Hepatocyte (in vitro differentiated cells): ENCODE data around the gene EVX2. TPM values are rescaled to one million over a fixed set of nuclear protein-coding genes. Genes with fewer than 3 reads are reported as not detected.

Experiments
- DNase-seq: peaks from one replicate; pipeline ENCODE4 v3.0.0-alpha.2; 2016; ENCODE audit warnings: low spot score
- H2AFZ ChIP-seq: fragments of 200-600 bp; sonication (generic); 2 replicates; pipeline ENCODE4 v1.6.0; 2016; ENCODE audit warnings: antibody characterized with exemption, mild to moderate bottlenecking
- H3K27ac ChIP-seq: fragments of 200-600 bp; sonication (generic); 2 replicates; pipeline ENCODE4 v1.5.1; 2016; ENCODE audit warnings: mild to moderate bottlenecking
- H3K27me3 ChIP-seq: fragments of 200-600 bp; sonication (generic); 2 replicates; pipeline ENCODE4 v1.6.1; 2016
- H3K36me3 ChIP-seq: fragments of 200-600 bp; sonication (generic); replicated peaks from 2 replicates; pipeline ENCODE4 v1.5.1; 2016; ENCODE audit warnings: low read depth; ENCODE audit not compliant: insufficient read depth
- H3K4me1 ChIP-seq: fragments of 200-600 bp; sonication (generic); 2 replicates; pipeline ENCODE4 v1.5.1; 2016; ENCODE audit warnings: mild to moderate bottlenecking, moderate library complexity; ENCODE audit not compliant: insufficient read depth
- H3K4me2 ChIP-seq: fragments of 200-600 bp; sonication (generic); 2 replicates; pipeline ENCODE4 v1.6.0; 2016
- H3K4me3 ChIP-seq: fragments of 200-600 bp; sonication (generic); 2 replicates; pipeline ENCODE4 v1.5.1; 2016; ENCODE audit warnings: mild to moderate bottlenecking
- H3K79me2 ChIP-seq: fragments of 200-600 bp; sonication (generic); 2 replicates; pipeline ENCODE4 v1.6.0; 2017; ENCODE audit warnings: mild to moderate bottlenecking
- H3K9me2 ChIP-seq: fragments of 200-600 bp; sonication (generic); replicated peaks from 2 replicates; pipeline ENCODE4 v1.6.0; 2017; ENCODE audit warnings: mild to moderate bottlenecking; ENCODE audit not compliant: insufficient read depth
- H3K9me3 ChIP-seq: fragments of 200-600 bp; sonication (generic); 2 replicates; pipeline ENCODE4 v1.5.1; 2016; ENCODE audit warnings: low read depth, mild to moderate bottlenecking
- H4K20me1 ChIP-seq: fragments of 200-600 bp; sonication (generic); 2 replicates; pipeline ENCODE4 v1.6.0; 2016; ENCODE audit warnings: mild to moderate bottlenecking; ENCODE audit not compliant: insufficient read depth, poor library complexity, severe bottlenecking
- EZH2 ChIP-seq: fragments of 200-600 bp; sonication (generic); IDR thresholded peaks from 2 replicates; pipeline ENCODE4 v1.6.1; 2016; ENCODE audit warnings: antibody characterized with exemption, mild to moderate bottlenecking, borderline replicate concordance
- EZH2phosphoT487 ChIP-seq: fragments of 200-600 bp; sonication (generic); IDR thresholded peaks from one replicate; pipeline ENCODE4 v1.6.1; 2018; ENCODE audit warnings: antibody characterized with exemption, mild to moderate bottlenecking, low read depth, moderate library complexity; ENCODE audit not compliant: unreplicated experiment, severe bottlenecking
- WGBS: methylation state at CpG from one replicate; pipeline ENCODE4 v1.1.6; 2016; ENCODE audit warnings: low lambda C conversion rate; ENCODE audit errors: missing lambda C conversion rate; 5-methylcytosine and 5-hydroxymethylcytosine counted together
- polyA plus RNA-seq: library from polyadenylated mRNA; unstranded; fragments of >200 nt; fragmentation: Nextera tagmentation; extraction: Ambion mirVana; gene quantifications from 2 replicates; pipeline ENCODE4 v1.2.1, GENCODE V29; 2016
- total RNA-seq: library from RNA; depleted of rRNA; stranded (reverse); fragments of >200 nt; gene quantifications from 2 replicates; pipeline ENCODE4 v1.2.3, GENCODE V29; 2014
- TF ChIP-seq, protein P1 (sequence below): fragments of 200-600 bp; sonication (generic); IDR thresholded peaks from 2 replicates; pipeline ENCODE4 v1.5.1; 2016; ENCODE audit warnings: antibody characterized with exemption, mild to moderate bottlenecking; ENCODE audit not compliant: poor library complexity

The EVX2 gene
- total and polyA plus RNA-seq, 2 experiments from 2014 or later: 1.7 to 3.5 TPM

DNA sequence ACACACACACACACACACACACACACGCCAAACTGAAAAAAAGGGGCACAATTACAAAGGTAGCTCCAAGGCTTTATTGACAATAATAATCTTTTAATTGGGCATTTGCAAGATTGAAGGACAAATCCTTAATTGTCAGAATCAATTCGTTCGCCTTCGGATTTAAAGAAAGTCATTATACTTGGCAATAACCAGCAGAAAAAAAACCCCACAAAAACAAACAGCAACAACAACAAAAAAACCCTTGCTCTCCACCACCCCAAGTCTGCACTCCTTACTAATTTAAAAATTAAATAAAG lies 44.0 kb upstream of the EVX2 start:
- Histone ChIP-seq H3K4me1 (peaks cover 21% of the 10 kb centered on the region), H3K4me3 (no peak overlapping the region), H2AFZ (no peak overlapping the region), H3K9me2 (no peaks in the 10 kb centered on the region), H3K27ac (no peak overlapping the region), H3K4me2 (no peak overlapping the region), H3K36me3 (no peaks in the 10 kb centered on the region), H4K20me1 (no peaks in the 10 kb centered on the region), H3K27me3 (peaks cover 91% of the 10 kb centered on the region), H3K9me3 (no peaks in the 10 kb centered on the region), H3K79me2 (no peaks in the 10 kb centered on the region)
- 48% methylated on average over 4 of the region's 4 CpGs for WGBS
- no peak for DNase-seq
- TF ChIP-seq, protein P1, sequence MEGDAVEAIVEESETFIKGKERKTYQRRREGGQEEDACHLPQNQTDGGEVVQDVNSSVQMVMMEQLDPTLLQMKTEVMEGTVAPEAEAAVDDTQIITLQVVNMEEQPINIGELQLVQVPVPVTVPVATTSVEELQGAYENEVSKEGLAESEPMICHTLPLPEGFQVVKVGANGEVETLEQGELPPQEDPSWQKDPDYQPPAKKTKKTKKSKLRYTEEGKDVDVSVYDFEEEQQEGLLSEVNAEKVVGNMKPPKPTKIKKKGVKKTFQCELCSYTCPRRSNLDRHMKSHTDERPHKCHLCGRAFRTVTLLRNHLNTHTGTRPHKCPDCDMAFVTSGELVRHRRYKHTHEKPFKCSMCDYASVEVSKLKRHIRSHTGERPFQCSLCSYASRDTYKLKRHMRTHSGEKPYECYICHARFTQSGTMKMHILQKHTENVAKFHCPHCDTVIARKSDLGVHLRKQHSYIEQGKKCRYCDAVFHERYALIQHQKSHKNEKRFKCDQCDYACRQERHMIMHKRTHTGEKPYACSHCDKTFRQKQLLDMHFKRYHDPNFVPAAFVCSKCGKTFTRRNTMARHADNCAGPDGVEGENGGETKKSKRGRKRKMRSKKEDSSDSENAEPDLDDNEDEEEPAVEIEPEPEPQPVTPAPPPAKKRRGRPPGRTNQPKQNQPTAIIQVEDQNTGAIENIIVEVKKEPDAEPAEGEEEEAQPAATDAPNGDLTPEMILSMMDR: no peak
- TF ChIP-seq EZH2 (no peak), EZH2phosphoT487 (no peak)

DNA sequence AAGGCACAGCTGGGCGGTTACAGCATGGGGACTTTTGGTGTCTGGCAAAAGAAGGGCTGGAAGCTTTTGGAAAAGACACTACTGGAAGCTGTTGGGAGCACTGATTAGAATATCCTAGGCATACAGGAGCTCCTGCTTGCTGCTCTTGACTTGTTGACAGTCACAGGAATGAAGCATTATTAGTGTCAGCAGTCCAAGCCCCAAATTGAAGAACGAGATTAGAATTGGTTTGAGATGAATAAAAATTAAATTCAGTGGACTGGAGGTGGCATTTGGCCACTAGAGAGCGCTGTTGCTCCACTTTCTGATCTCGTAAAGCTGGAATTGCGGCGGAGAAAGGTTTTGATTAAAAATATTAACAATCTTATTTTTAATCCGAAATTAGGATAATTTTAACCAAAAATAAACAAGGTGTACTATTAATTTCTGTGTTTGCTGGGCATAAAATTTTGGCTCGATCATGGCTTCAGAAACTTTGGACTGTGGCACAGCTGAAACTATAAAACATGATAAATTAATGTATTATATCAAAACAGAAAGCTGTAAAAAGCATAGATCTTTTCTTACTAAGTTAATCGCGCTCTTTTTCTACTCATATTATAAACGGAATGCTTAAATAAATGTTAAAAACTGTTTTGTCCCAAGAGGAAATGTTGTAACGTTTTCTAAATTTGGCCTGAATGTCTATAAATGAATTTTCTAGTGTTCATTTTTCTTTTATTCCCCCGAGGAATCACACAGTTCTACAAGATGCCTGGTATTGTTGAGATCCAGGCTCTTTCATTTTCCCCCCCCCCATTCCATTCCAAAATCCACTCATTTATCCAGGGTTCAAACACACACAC lies 43.4 kb upstream of the EVX2 start:
- Histone ChIP-seq H3K27me3 (peaks cover 91% of the 10 kb centered on the region), H3K4me2 (no peak overlapping the region), H4K20me1 (no peaks in the 10 kb centered on the region), H3K4me1 (peaks cover 26% of the 10 kb centered on the region), H2AFZ (no peak overlapping the region), H3K36me3 (no peaks in the 10 kb centered on the region), H3K79me2 (no peaks in the 10 kb centered on the region), H3K4me3 (no peak overlapping the region), H3K27ac (no peak overlapping the region), H3K9me3 (no peaks in the 10 kb centered on the region), H3K9me2 (no peaks in the 10 kb centered on the region)
- TF ChIP-seq EZH2phosphoT487 (no peak), EZH2 (no peak)
- TF ChIP-seq, protein P1: peak; percentile 93
- DNase-seq: peak; percentile 80
- 10% methylated on average over 13 of the region's 13 CpGs for WGBS

DNA sequence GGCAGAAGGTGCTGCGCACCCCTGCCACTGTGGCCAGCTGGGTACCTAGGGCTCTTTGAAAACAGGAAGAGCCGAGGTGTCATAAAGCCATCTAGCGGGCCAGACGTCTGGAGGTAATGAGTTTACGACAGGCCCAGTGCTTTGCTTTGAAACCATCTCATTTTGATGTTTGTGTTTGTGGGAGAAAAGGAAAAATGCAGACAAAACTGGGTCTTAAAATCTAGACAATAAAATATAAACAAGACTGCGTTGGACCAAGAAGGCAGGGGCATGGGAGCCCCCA lies 42.0 kb upstream of the EVX2 start:
- Histone ChIP-seq H3K79me2 (no peaks in the 10 kb centered on the region), H3K36me3 (no peaks in the 10 kb centered on the region), H3K4me3 (no peak overlapping the region), H3K27ac (no peak overlapping the region), H3K27me3 (peaks cover 91% of the 10 kb centered on the region), H2AFZ (no peak overlapping the region), H3K4me1 (peaks cover 26% of the 10 kb centered on the region), H3K4me2 (no peak overlapping the region), H4K20me1 (peaks cover 13% of the 10 kb centered on the region), H3K9me3 (no peaks in the 10 kb centered on the region), H3K9me2 (no peaks in the 10 kb centered on the region)
- no peak for DNase-seq
- TF ChIP-seq EZH2phosphoT487: no peak
- 32% methylated on average over 6 of the region's 6 CpGs for WGBS

DNA sequence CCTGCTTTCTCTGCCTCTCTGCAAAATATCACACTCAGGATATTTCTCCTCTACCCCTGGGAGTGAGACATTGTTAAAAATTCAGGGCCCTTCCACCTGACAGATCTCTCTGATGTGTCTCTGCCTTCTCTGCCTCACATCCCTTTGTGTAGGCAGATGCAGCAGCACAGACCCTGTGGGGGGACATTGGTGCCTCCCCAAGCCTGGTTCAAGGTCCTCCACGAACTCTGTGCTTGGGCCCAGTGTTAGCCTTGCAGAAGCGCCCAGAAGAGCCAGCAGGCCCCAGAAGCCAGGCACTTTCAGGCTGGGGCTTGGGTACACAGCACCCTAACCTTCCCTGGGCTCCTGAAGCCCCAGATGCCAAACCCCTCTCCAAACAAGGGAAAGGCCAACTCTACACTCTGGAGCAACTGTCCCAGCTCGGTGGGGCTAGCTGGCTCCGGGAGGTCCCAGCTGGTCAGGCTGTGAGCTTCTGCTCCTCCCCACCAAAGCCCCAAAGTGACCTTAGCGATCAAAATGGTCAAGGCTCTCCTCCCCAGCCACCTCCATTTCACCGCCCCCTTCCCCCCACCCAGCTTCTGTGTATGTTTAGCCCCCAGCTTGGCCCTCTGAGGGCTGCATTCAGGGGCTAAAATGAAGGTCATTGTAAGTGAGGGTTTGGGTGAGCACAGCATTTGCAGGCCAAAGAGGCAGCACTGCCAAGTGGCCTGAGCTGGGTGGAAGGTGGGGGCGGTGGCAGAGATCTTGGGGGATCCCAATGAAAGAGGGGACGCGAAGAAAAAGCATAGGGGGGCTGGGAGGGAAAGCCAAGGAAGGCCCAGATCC lies 41.4 kb upstream of the EVX2 start:
- H3K79me2 ChIP-seq: no peaks in the 10 kb centered on the region
- H3K27ac ChIP-seq: no peak overlapping the region
- peaks cover 91% of the 10 kb centered on the region for H3K27me3 ChIP-seq
- H3K4me1 ChIP-seq: peaks cover 26% of the 10 kb centered on the region
- H3K36me3 ChIP-seq: no peaks in the 10 kb centered on the region
- H4K20me1 ChIP-seq: peaks cover 19% of the 10 kb centered on the region
- DNase-seq: no peak
- H3K4me2 ChIP-seq: no peak overlapping the region
- H2AFZ ChIP-seq: no peak overlapping the region
- no peak overlapping the region for H3K4me3 ChIP-seq
- 55% methylated on average over 7 of the region's 9 CpGs for WGBS
- TF ChIP-seq EZH2 (no peak), EZH2phosphoT487 (no peak)
- TF ChIP-seq, protein P1: no peak
- no peaks in the 10 kb centered on the region for H3K9me2 ChIP-seq
- no peaks in the 10 kb centered on the region for H3K9me3 ChIP-seq
